H7 (cell line): ENCODE measurements around the gene LRRC4C. TPM values are rescaled to one million over a fixed set of nuclear protein-coding genes. Genes with fewer than 3 reads are reported as not detected.
"Not testable (repeated sequence)": the region's sequence is repeated elsewhere in the genome, so short reads cannot be mapped to it uniquely, and the experiment has no call there.

ENCODE experiments used
- DNase-seq: peaks from one replicate; pipeline ENCODE4 v3.0.0; 2012
- H3K27me3 ChIP-seq: 2 replicates; pipeline ENCODE4 v1.6.0; 2011; ENCODE audit warnings: mild to moderate bottlenecking, low read length; ENCODE audit not compliant: control insufficient read depth, insufficient read depth
- H3K36me3 ChIP-seq: replicated peaks from 2 replicates; pipeline ENCODE4 v1.5.1; 2011; ENCODE audit warnings: low read length; ENCODE audit not compliant: control insufficient read depth, insufficient read depth
- H3K4me3 ChIP-seq: 2 replicates; pipeline ENCODE4 v1.5.1; 2011; ENCODE audit warnings: low read depth, mild to moderate bottlenecking, control low read depth, low read length, moderate library complexity; ENCODE audit not compliant: insufficient read depth
- total RNA-seq: library from RNA; depleted of rRNA; stranded (reverse); fragments of >200 nt; shearing (Covaris generic); gene quantifications from 2 replicates; pipeline ENCODE4 v1.2.3, GENCODE V29; 2014

The LRRC4C gene
- total RNA-seq, 1 experiment from 2014 or later: 0.66 TPM

- no peak overlapping the region for H3K4me3 ChIP-seq
- DNase-seq: no peak
- no peaks in the 10 kb centered on the region for H3K27me3 ChIP-seq
- no peaks in the 10 kb centered on the region for H3K36me3 ChIP-seq
These were observed 577.2 kb downstream of the LRRC4C start for GRCh38 chr11:40882301-40882700.

DNA sequence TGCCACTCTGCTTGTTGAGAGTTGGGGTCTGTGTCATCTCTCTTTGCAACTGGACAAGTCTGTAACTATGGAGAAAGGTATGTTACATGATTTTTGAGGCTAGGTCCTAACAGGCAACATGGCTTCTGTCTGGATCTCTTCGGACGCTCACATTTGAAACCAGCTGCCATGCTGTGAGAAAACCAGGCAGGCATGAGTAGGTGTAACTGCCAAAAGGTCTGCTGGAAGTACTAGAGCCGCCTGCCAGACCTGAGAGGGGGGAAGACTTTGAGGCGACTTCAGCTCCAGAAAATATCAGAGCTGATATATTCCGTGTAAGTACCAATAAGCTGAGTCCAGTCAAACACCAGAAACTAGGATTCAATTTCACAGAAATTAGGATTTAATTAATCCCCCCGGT, 579.5 kb downstream of the LRRC4C start:
- no peaks in the 10 kb centered on the region for H3K27me3 ChIP-seq
- no peaks in the 10 kb centered on the region for H3K36me3 ChIP-seq
- H3K4me3 ChIP-seq: no peak overlapping the region
- no peak for DNase-seq

DNA sequence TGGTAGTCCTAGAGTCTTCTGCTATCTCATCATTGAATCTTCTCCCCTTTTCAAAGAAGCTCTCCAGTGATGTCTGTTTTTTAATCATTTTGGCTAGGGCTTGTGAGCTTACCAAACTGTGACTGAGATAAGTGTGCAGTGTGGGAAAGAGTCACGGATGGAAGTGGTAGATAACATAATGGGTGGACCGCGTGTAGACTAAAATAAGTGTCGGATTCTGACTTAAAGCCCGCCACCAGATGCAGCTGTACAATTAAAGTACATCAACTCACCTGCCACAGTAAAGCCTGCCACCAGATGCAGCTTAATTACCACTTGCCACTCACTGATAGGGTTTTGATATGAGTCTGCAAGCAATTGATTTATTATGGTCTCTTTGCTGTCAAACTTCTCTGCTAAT, 581.5 kb downstream of the LRRC4C start:
- no peak for DNase-seq
- Histone ChIP-seq H3K4me3 (no peak overlapping the region), H3K36me3 (no peaks in the 10 kb centered on the region), H3K27me3 (no peaks in the 10 kb centered on the region)

- DNase-seq: no peak
- no peaks in the 10 kb centered on the region for H3K27me3 ChIP-seq
- H3K36me3 ChIP-seq: no peaks in the 10 kb centered on the region
- H3K4me3 ChIP-seq: no peak overlapping the region
These were observed 582.2 kb downstream of the LRRC4C start for GRCh38 chr11:40877256-40877655.

DNA sequence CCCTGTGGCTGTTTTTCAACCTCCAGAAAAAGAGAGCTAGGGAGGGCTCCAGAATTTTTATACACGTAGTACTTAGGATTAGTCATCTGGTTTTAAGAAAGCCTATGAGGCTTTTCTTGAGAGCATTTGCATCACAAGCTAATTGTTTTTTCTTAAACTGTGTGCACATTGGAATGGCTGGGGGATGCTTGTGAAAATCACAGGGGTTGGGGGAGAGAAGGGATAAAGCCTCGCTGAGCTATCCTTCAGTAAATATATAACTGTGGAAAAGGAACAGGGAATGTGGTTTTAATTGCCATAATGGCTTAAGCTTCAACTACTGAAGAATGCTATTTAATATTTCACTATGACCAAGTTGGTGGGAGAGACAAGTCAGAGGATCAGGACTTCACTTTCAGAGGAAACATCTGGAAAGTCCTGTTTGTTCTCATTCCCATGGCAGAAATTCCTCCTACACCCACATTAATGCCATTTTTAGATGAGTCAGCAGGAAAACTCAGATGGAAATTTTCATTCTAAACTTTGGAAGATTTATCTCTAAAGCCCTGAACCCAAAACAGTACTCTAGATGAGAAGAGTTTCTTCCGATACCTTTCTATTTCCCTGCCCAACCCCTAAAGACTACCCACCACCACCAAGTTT, 591.3 kb downstream of the LRRC4C start:
- H3K36me3 ChIP-seq: no peaks in the 10 kb centered on the region
- no peak for DNase-seq
- H3K4me3 ChIP-seq: no peak overlapping the region
- no peaks in the 10 kb centered on the region for H3K27me3 ChIP-seq

GRCh38 chr11:40857754-40858153, 601.7 kb downstream of the LRRC4C start:
- not testable (repeated sequence) for H3K36me3 ChIP-seq, DNase-seq, H3K27me3 ChIP-seq, H3K4me3 ChIP-seq

- Histone ChIP-seq H3K4me3 (no peak overlapping the region), H3K27me3 (no peaks in the 10 kb centered on the region), H3K36me3 (no peaks in the 10 kb centered on the region)
- DNase-seq: no peak
These were observed 616.6 kb downstream of the LRRC4C start for GRCh38 chr11:40842750-40843339.

- H3K36me3 ChIP-seq: no peaks in the 10 kb centered on the region
- H3K27me3 ChIP-seq: no peaks in the 10 kb centered on the region
- no peak for DNase-seq
These were observed 618.2 kb downstream of the LRRC4C start for GRCh38 chr11:40841231-40841630.

GRCh38 chr11:40838181-40838683, 621.2 kb downstream of the LRRC4C start:
- DNase-seq: no peak
- H3K4me3 ChIP-seq: no peak overlapping the region
- H3K27me3 ChIP-seq: no peaks in the 10 kb centered on the region
- no peaks in the 10 kb centered on the region for H3K36me3 ChIP-seq

More at GRCh38 chr11:40841231-40841630, 618.2 kb downstream of the LRRC4C start:
- no peak overlapping the region for H3K4me3 ChIP-seq

- no peaks in the 10 kb centered on the region for H3K36me3 ChIP-seq
- DNase-seq: no peak
- H3K27me3 ChIP-seq: no peaks in the 10 kb centered on the region
- no peak overlapping the region for H3K4me3 ChIP-seq
These were observed 632.3 kb downstream of the LRRC4C start for GRCh38 chr11:40827116-40827515.

DNA sequence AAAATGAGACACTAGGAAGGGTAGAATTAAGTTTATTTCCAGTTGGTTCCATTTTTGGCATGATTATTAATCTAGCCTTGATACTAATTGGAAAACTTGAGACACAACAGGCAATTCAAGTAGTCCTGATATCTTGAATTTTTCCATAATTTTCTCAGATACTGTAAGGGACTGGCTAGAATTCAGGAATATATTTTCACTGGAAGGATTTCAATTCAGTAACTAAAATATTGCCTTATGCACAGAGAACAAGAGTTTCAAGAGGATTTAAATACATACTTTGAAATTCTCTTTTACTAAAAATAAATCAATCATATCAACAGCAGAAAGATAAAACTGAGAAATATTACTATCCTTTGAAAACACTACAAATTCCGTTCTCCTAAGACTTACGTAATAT, 632.9 kb downstream of the LRRC4C start:
- Histone ChIP-seq H3K36me3 (no peaks in the 10 kb centered on the region), H3K27me3 (no peaks in the 10 kb centered on the region), H3K4me3 (no peak overlapping the region)
- no peak for DNase-seq

DNA sequence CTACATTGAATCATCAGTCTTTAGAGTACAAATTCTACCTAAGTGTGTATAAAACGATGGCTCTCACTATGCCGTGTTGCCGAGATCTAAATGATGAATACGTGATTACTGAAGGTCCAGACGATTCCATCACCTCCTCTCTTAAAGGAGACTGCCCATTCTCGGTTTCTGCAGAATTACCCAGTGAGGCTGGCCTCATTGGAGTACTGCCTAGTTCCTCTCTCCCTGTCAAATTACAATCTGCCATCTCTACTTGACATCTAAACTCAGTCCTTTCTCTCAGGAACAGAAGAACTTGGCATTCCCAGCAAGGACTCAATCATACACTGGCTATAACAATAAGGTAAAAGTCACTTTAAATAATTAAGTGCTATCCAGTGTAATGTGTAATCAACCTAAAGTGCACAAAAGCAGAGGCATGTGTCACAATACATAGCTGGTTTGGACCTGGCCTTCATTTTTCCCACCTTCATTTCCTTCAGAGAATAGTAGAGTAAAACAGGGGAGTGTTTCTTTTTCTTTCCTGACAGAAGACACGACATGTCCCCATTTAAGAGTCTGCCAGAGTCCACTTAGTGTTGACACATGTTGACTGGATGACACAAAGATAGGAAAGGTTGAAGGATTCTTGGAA, 634.1 kb downstream of the LRRC4C start:
- no peak overlapping the region for H3K4me3 ChIP-seq
- H3K27me3 ChIP-seq: no peaks in the 10 kb centered on the region
- no peak for DNase-seq

DNA sequence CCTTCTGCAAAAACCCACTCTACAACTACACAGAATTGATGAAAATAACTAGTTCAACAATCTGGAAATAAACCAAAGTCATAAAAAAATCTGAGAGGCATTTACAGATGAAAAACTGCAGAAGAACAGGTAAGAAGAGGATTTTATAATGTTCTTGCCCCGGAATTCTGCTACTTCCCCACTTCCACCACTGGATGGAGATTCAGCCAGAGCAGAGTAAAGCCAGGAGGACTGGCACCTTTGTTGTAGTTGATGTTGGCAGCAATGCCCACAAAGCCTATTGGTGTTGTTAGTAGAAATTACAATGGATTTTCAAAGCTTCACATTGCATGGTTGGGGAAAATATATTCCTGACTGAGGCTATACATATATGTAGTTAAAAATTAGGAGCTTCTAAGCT, 640.2 kb downstream of the LRRC4C start:
- H3K36me3 ChIP-seq: no peaks in the 10 kb centered on the region
- H3K27me3 ChIP-seq: no peaks in the 10 kb centered on the region
- no peak for DNase-seq
- H3K4me3 ChIP-seq: no peak overlapping the region

More for the DNA sequence above, 634.1 kb downstream of the LRRC4C start:
- no peaks in the 10 kb centered on the region for H3K36me3 ChIP-seq

GRCh38 chr11:40816976-40817375, 642.5 kb downstream of the LRRC4C start:
- H3K36me3 ChIP-seq: no peaks in the 10 kb centered on the region
- no peak for DNase-seq

DNA sequence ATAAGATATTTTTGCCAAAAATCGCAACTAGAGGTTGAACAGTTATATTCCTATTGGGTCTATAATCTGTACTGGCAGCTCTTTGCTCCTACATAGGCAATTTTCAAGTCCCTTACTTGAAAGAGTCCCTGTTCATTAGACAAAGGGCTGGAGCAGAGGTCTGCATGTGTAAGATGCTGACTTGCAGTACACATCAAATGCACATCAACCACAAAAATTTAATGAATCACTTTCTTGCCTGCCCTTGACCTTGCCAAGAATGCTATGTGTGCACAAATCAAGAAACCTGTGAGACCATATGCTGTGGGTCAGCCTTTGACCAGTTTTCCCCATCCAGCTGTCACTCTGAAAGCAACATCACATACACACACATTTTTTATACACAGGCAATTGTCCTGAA, 661.5 kb downstream of the LRRC4C start:
- Histone ChIP-seq H3K27me3 (no peaks in the 10 kb centered on the region), H3K36me3 (no peaks in the 10 kb centered on the region), H3K4me3 (no peak overlapping the region)
- no peak for DNase-seq

More at GRCh38 chr11:40816976-40817375, 642.5 kb downstream of the LRRC4C start:
- H3K27me3 ChIP-seq: no peaks in the 10 kb centered on the region
- H3K4me3 ChIP-seq: no peak overlapping the region
